Measurements from ENCODE around the gene SPEM1. TPM values are rescaled to one million over a fixed set of nuclear protein-coding genes. Genes with fewer than 3 reads are reported as not detected.

The SPEM1 gene
- total and polyA plus RNA-seq, 2 donors (not counting 1 experiment from before 2014, with no cell fraction given), result not detected

DNA sequence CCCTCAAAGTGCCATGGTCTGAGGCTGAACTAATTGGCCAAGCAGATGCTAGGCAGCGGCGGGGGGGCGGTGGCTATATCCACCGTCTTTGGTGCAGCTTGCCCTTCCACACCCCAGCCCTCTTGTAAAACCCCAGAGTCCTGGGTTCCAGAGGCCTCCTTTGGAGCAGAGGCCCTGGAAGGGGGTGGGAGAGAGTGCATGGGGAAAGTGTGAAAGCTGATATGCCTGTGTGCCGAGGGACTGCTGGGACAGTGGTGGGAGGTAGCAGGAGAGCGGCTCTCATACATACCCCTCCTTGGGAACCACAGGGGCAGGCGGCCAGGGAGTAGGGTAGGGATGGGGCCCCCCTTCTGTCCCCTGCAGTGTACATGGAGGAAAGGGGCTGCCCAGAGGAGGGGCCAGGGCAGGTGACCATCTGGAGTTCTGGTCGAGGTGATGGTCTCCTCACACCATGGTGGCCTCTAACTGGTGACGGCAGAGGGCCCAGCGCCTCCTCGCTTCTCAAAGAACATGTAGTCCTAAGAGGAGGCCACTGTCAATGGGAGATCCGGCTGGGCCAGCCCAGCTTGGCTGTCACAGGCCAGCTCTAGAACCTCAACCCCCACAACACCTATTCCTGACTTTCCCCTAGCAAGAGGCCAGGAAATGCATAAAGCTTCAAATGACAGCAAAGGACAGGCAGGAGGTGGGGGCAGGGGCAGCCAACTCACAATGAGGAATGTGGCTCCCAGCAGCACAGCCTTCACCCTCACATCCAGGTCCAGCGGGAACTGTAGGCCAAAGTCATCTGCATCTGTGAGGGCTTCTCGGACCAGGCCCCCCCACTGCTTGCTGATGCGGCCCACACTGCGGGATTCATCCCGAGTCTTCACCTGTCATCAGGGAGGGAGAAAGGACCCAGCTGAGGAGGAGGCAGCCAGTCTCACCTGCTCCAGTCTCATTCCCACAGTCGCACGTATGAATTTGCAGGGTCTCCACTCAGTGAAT, 29.9 kb upstream of the SPEM1 start:
- CTCF ChIA-PET, result interaction anchor here (1.6 to 1.8 kb wide), 2 partner anchors 34 to 46 kb away, joined by 4 to 6 read pairs; no protein-coding TSS in a partner anchor
- TF ChIP-seq EZH2 (IDR thresholded peaks at IDR 0.05; ENCODE audit: borderline replicate concordance, insufficient read depth, low read depth, low read length, poor library complexity, severe bottlenecking), result no peak
- TF ChIP-seq, protein P1, sequence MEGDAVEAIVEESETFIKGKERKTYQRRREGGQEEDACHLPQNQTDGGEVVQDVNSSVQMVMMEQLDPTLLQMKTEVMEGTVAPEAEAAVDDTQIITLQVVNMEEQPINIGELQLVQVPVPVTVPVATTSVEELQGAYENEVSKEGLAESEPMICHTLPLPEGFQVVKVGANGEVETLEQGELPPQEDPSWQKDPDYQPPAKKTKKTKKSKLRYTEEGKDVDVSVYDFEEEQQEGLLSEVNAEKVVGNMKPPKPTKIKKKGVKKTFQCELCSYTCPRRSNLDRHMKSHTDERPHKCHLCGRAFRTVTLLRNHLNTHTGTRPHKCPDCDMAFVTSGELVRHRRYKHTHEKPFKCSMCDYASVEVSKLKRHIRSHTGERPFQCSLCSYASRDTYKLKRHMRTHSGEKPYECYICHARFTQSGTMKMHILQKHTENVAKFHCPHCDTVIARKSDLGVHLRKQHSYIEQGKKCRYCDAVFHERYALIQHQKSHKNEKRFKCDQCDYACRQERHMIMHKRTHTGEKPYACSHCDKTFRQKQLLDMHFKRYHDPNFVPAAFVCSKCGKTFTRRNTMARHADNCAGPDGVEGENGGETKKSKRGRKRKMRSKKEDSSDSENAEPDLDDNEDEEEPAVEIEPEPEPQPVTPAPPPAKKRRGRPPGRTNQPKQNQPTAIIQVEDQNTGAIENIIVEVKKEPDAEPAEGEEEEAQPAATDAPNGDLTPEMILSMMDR (IDR thresholded peaks at IDR 0.05), result no peak
- Histone ChIP-seq H2AFZ (ENCODE audit: insufficient read depth, low read depth, low read length, poor library complexity, severe bottlenecking) (no peak overlapping the region), H3K9ac (ENCODE audit: low read length) (no peak overlapping the region), H3K27ac (ENCODE audit: low read length in 2 of 2) (no peak overlapping the region), H3K36me3 (replicated peaks in 1 of 2; ENCODE audit: control extremely low read depth in 1 of 2, control insufficient read depth in 1 of 2, extremely low read depth in 1 of 2, insufficient read depth in 2 of 2, low read length in 1 of 2) (peaks cover 0 to 37% of the 10 kb centered on the region in 2 experiments), H3K4me2 (replicated peaks; ENCODE audit: low read depth, low read length, poor library complexity, severe bottlenecking) (no peak overlapping the region), H4K20me1 (ENCODE audit: control insufficient read depth, insufficient read depth, low read length, poor library complexity, severe bottlenecking) (no peaks in the 10 kb centered on the region), H3K79me2 (ENCODE audit: control insufficient read depth, insufficient read depth, low read length) (peaks cover 10% of the 10 kb centered on the region), H3K9me3 (ENCODE audit: control extremely low read depth in 1 of 3, control insufficient read depth in 2 of 3, insufficient read depth in 1 of 3, low read length in 2 of 3) (no peaks in the 10 kb centered on the region), H3K27me3 (replicated peaks in 1 of 4; ENCODE audit: control extremely low read depth in 1 of 4, control insufficient read depth in 3 of 4, insufficient read depth in 4 of 4, low read length in 3 of 4) (no peaks in the 10 kb centered on the region), H3K4me1 (ENCODE audit: control insufficient read depth in 2 of 2, insufficient read depth in 2 of 2, low read length in 2 of 2) (peaks cover 11 to 13% of the 10 kb centered on the region in 2 donors), H3K4me3 (ENCODE audit: control extremely low read depth in 1 of 5, extremely low read depth in 1 of 5, insufficient read depth in 1 of 5, low read depth in 2 of 5, low read length in 4 of 5) (no peak overlapping the region)
- intact Hi-C loops (cut with micrococcal nuclease), result no loop called here
- Mint-ChIP-seq H3K4me1 (peaks cover 13% of the 10 kb centered on the region), H3K9me3 (ENCODE audit: insufficient read depth) (no peaks in the 10 kb centered on the region), H3K4me3 (no peak overlapping the region), H3K27me3 (no peaks in the 10 kb centered on the region), H3K27ac (no peak overlapping the region)
- DNase-seq, result no peak
- no peak for ATAC-seq (ENCODE audit: low read depth)
- POLR2A ChIA-PET, result no interaction called here
- WGBS (ENCODE audit: insufficient coverage), result 97% methylated on average over 14 of the region's 19 CpGs

GRCh38 chr17:7391307-7391706, 28.8 kb upstream of the SPEM1 start:
- ChIA-PET CTCF (no interaction called here), POLR2A (no interaction called here)
- TF ChIP-seq, protein P1 (IDR thresholded peaks at IDR 0.05), result no peak
- no peak for TF ChIP-seq EZH2 (IDR thresholded peaks at IDR 0.05; ENCODE audit: borderline replicate concordance, insufficient read depth, low read depth, low read length, poor library complexity, severe bottlenecking)
- Histone ChIP-seq H3K79me2 (ENCODE audit: control insufficient read depth, insufficient read depth, low read length) (peaks cover 10% of the 10 kb centered on the region), H4K20me1 (ENCODE audit: control insufficient read depth, insufficient read depth, low read length, poor library complexity, severe bottlenecking) (no peaks in the 10 kb centered on the region), H3K4me2 (replicated peaks; ENCODE audit: low read depth, low read length, poor library complexity, severe bottlenecking) (no peak overlapping the region), H2AFZ (ENCODE audit: insufficient read depth, low read depth, low read length, poor library complexity, severe bottlenecking) (no peak overlapping the region), H3K27ac (ENCODE audit: low read length in 2 of 2) (no peak overlapping the region), H3K4me3 (ENCODE audit: control extremely low read depth in 1 of 5, extremely low read depth in 1 of 5, insufficient read depth in 1 of 5, low read depth in 2 of 5, low read length in 4 of 5) (no peak overlapping the region), H3K9ac (ENCODE audit: low read length) (no peak overlapping the region), H3K36me3 (replicated peaks in 1 of 2; ENCODE audit: control extremely low read depth in 1 of 2, control insufficient read depth in 1 of 2, extremely low read depth in 1 of 2, insufficient read depth in 2 of 2, low read length in 1 of 2) (peaks cover 0 to 37% of the 10 kb centered on the region in 2 experiments), H3K27me3 (replicated peaks in 1 of 4; ENCODE audit: control extremely low read depth in 1 of 4, control insufficient read depth in 3 of 4, insufficient read depth in 4 of 4, low read length in 3 of 4) (no peaks in the 10 kb centered on the region), H3K9me3 (ENCODE audit: control extremely low read depth in 1 of 3, control insufficient read depth in 2 of 3, insufficient read depth in 1 of 3, low read length in 2 of 3) (no peaks in the 10 kb centered on the region), H3K4me1 (ENCODE audit: control insufficient read depth in 2 of 2, insufficient read depth in 2 of 2, low read length in 2 of 2) (peaks cover 12 to 16% of the 10 kb centered on the region in 2 donors)
- no peak for DNase-seq
- peaks cover 12% of the 10 kb centered on the region for H3K4me1 Mint-ChIP-seq
- intact Hi-C loops (cut with micrococcal nuclease), result no loop called here
- no peak overlapping the region for H3K27ac Mint-ChIP-seq
- H3K9me3 Mint-ChIP-seq (ENCODE audit: insufficient read depth), result no peaks in the 10 kb centered on the region
- H3K4me3 Mint-ChIP-seq, result no peak overlapping the region
- H3K27me3 Mint-ChIP-seq, result no peaks in the 10 kb centered on the region
- ATAC-seq (ENCODE audit: low read depth), result no peak
- 76% methylated on average over 2 of the region's 2 CpGs for WGBS (ENCODE audit: insufficient coverage)

All from B cell (primary cell).